ENCODE data around the gene RUNX2. TPM values are rescaled to one million over a fixed set of nuclear protein-coding genes. Genes with fewer than 3 reads are reported as not detected.

Gene RUNX2
- total and polyA plus RNA-seq, 8 donors: 2.5 to 5.9 (median 3.0) TPM

GRCh38 chr6:45537539-45537938, 209.4 kb downstream of the RUNX2 start:
- DNase-seq (no peak), ATAC-seq (no peak)

DNA sequence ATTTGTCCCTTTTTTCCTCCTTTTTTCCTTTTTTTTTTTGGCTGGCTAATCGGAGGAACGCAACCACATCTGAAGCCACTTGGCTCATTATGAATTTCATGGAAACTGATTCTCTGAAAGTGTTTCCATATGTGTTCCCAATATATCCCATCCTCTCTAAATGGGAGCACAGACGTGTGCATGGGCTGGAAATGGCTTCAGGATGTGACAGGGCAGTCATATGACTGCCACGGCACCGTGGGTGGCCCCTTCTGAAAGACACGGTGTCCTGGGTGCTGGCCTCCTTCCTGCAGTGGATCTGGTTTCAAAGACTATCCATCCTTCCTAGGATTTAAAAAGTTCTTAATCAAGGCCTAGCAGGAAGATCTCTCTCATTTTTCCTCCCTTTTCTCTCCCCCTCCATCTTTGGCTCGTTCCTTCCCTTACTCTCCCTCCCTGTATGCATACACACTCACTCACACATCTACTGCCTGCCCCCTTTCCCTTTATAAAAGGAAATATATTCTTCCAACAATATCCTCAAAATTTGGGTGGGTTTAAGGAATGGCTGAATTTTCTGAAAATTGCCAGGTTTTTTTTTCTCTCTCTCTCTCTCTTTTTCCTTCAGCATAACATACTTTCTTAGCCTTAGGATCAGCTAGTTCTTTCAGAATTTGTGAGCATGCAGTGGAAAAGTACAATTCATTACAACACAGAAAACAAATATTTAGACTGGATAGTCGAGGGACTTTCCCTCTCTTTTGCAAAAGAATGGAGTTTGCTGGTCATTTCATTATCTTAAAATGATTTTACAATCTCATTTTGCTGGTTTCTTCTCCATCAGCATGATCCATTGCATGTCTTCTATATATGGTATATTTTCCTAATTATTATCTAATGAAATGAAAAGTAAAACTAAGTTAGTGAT, 210.8 kb downstream of the RUNX2 start:
- Histone ChIP-seq H3K27ac (no peak overlapping the region), H3K36me3 (no peaks in the 10 kb centered on the region), H3K9me3 (no peaks in the 10 kb centered on the region), H3K27me3 (no peaks in the 10 kb centered on the region), H3K4me1 (peaks cover 0 to 4% of the 10 kb centered on the region in 2 donors), H3K4me3 (no peak overlapping the region)
- TF ChIP-seq CTCF (IDR thresholded peaks at IDR 0.05): no peak
- ATAC-seq: no peak
- peak in 2 of 4 donors; percentile 41 to 44 for DNase-seq
- intact Hi-C loops (cut with DNase I): no loop called here

More at GRCh38 chr6:45537539-45537938, 209.4 kb downstream of the RUNX2 start:
- H3K4me1 ChIP-seq: peaks cover 0 to 4% of the 10 kb centered on the region in 2 donors
- H3K27ac ChIP-seq: no peak overlapping the region
- no peaks in the 10 kb centered on the region for H3K27me3 ChIP-seq
- H3K9me3 ChIP-seq: no peaks in the 10 kb centered on the region
- no peak overlapping the region for H3K4me3 ChIP-seq
- no peak for TF ChIP-seq CTCF (IDR thresholded peaks at IDR 0.05)
- intact Hi-C loops (cut with DNase I): no loop called here
- no peaks in the 10 kb centered on the region for H3K36me3 ChIP-seq

- intact Hi-C loops (cut with DNase I): no loop called here
- no peak for TF ChIP-seq CTCF (IDR thresholded peaks at IDR 0.05)
- no peaks in the 10 kb centered on the region for H3K36me3 ChIP-seq
- H3K4me3 ChIP-seq: no peak overlapping the region
- H3K9me3 ChIP-seq: no peaks in the 10 kb centered on the region
- DNase-seq (no peak), ATAC-seq (no peak)
- H3K27me3 ChIP-seq: no peaks in the 10 kb centered on the region
- no peak overlapping the region for H3K27ac ChIP-seq
- peaks cover 0 to 4% of the 10 kb centered on the region in 2 donors for H3K4me1 ChIP-seq
Observed at GRCh38 chr6:45540375-45540920, 212.3 kb downstream of the RUNX2 start.

DNA sequence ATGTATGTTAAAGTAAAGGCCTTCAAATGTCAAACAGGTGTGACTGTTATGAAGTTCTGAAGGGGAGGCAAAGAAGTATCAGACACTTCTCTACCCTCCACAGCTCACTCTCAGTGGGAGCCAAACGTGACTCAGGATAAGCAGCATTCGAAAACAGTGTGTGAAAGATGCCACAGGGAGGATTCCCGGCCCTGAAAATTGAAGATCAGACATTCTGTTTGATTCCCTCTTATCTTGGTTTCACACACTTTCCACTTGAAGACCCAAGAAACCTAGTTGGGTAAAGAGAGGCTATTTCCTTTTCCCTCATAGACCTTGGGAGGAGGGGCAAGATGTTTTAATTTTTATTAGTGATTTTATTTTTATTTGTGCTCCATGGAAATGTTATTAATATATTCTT, 213.8 kb downstream of the RUNX2 start:
- no peaks in the 10 kb centered on the region for H3K9me3 ChIP-seq
- H3K4me3 ChIP-seq: no peak overlapping the region
- no peak overlapping the region for H3K27ac ChIP-seq
- intact Hi-C loops (cut with DNase I): no loop called here
- H3K36me3 ChIP-seq: no peaks in the 10 kb centered on the region
- no peak for ATAC-seq
- no peak for TF ChIP-seq CTCF (IDR thresholded peaks at IDR 0.05)
- no peaks in the 10 kb centered on the region for H3K27me3 ChIP-seq
- peaks cover 0 to 4% of the 10 kb centered on the region in 2 donors for H3K4me1 ChIP-seq
- DNase-seq: no peak
